Measurements from ENCODE around the gene PKP1.

Gene PKP1

DNA sequence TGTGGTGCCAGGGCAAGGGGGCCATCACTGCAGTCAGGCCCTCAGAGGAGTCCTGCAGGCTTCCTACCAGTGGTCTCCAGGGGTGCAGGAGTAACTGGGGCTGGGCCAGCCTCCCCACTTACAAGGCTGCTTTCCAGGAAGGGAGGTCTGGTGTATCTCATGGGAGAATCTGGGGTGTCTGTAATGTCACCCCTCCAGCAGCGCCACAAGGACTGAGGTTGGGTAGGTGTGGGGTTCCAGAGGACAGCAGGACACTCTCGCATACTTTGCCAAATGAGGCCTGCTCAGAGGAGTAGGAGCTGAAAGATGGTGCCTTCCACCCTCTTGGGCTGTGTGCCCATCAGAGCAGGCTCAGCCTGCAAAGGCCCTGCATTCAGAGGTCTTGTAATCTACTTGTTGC is 47.2 kb downstream of the PKP1 start:
- H3K79me2 ChIP-seq (ENCODE audit: control insufficient read depth, insufficient read depth, low read length): no peaks in the 10 kb centered on the region
- no peaks in the 10 kb centered on the region for H3K79me1 ChIP-seq (ENCODE audit: low read length)
- H3K36me3 ChIP-seq (ENCODE audit: control insufficient read depth, insufficient read depth, low read length): no peaks in the 10 kb centered on the region
- H2BK120ac ChIP-seq (ENCODE audit: low read depth, low read length): no peak overlapping the region
- H2AK5ac ChIP-seq (ENCODE audit: low read length): no peak overlapping the region
- no peak overlapping the region for H3K4ac ChIP-seq (ENCODE audit: low read depth, low read length)
- H3K4me3 ChIP-seq (ENCODE audit: low read length): no peak overlapping the region
- no peak overlapping the region for H4K8ac ChIP-seq (ENCODE audit: low read depth, low read length)
- no CpG with 5 or more reads among the region's 2 CpGs for WGBS (ENCODE audit: extremely low coverage, insufficient coverage, low lambda C conversion rate)
- no peak overlapping the region for H3K27ac ChIP-seq (ENCODE audit: low read depth, low read length)
- no peak overlapping the region for H2BK15ac ChIP-seq (replicated peaks; ENCODE audit: low read depth)
- no peak overlapping the region for H3K23ac ChIP-seq (ENCODE audit: low read length)
- no peak overlapping the region for H3K4me2 ChIP-seq (ENCODE audit: low read length)
- H3K4me1 ChIP-seq (ENCODE audit: control insufficient read depth, low read depth, low read length): no peaks in the 10 kb centered on the region
- no peak for DNase-seq
- H3K9ac ChIP-seq (ENCODE audit: low read length): no peak overlapping the region
- no peak overlapping the region for H4K5ac ChIP-seq (ENCODE audit: low read length)
- no peak overlapping the region for H2BK5ac ChIP-seq (ENCODE audit: low read length)
- H3K56ac ChIP-seq (ENCODE audit: low read length): no peak overlapping the region
- H3K18ac ChIP-seq (ENCODE audit: low read length): no peak overlapping the region
- no peaks in the 10 kb centered on the region for H3K27me3 ChIP-seq (ENCODE audit: insufficient read depth, low read length, poor library complexity)

DNA sequence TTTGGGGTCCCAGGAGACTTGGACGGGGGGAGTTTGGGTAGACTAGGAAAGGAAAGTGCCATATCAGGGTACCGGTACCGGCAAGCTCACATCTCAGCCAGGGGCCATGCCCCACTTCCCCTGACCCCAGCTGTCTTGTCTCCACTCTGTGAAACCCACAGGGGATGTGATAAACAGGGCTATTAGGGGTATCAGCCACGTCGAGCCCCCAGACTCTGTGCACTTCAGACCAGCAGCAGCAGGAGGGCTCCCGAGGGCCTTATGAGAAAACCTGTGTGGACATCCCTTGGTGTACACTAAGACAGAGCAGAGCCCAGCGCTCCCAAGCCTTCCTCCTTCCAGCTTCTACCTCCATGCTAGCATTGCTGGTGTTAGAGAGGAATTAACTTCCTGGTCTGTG is 47.9 kb downstream of the PKP1 start:
- H3K27ac ChIP-seq (ENCODE audit: low read depth, low read length): no peak overlapping the region
- H2BK5ac ChIP-seq (ENCODE audit: low read length): no peak overlapping the region
- no peak overlapping the region for H3K4ac ChIP-seq (ENCODE audit: low read depth, low read length)
- H3K79me2 ChIP-seq (ENCODE audit: control insufficient read depth, insufficient read depth, low read length): no peaks in the 10 kb centered on the region
- no peak overlapping the region for H2AK5ac ChIP-seq (ENCODE audit: low read length)
- no peak overlapping the region for H3K56ac ChIP-seq (ENCODE audit: low read length)
- H2BK15ac ChIP-seq (replicated peaks; ENCODE audit: low read depth): no peak overlapping the region
- no peak for DNase-seq
- H3K36me3 ChIP-seq (ENCODE audit: control insufficient read depth, insufficient read depth, low read length): no peaks in the 10 kb centered on the region
- H3K4me3 ChIP-seq (ENCODE audit: low read length): no peak overlapping the region
- no peak overlapping the region for H3K4me2 ChIP-seq (ENCODE audit: low read length)
- no peak overlapping the region for H4K8ac ChIP-seq (ENCODE audit: low read depth, low read length)
- H2BK120ac ChIP-seq (ENCODE audit: low read depth, low read length): no peak overlapping the region
- H3K9ac ChIP-seq (ENCODE audit: low read length): no peak overlapping the region
- no peak overlapping the region for H4K5ac ChIP-seq (ENCODE audit: low read length)
- H3K23ac ChIP-seq (ENCODE audit: low read length): no peak overlapping the region
- H3K27me3 ChIP-seq (ENCODE audit: insufficient read depth, low read length, poor library complexity): no peaks in the 10 kb centered on the region
- H3K79me1 ChIP-seq (ENCODE audit: low read length): no peaks in the 10 kb centered on the region
- H3K18ac ChIP-seq (ENCODE audit: low read length): no peak overlapping the region
- no peaks in the 10 kb centered on the region for H3K4me1 ChIP-seq (ENCODE audit: control insufficient read depth, low read depth, low read length)
- WGBS (ENCODE audit: extremely low coverage, insufficient coverage, low lambda C conversion rate): no CpG with 5 or more reads among the region's 7 CpGs

DNA sequence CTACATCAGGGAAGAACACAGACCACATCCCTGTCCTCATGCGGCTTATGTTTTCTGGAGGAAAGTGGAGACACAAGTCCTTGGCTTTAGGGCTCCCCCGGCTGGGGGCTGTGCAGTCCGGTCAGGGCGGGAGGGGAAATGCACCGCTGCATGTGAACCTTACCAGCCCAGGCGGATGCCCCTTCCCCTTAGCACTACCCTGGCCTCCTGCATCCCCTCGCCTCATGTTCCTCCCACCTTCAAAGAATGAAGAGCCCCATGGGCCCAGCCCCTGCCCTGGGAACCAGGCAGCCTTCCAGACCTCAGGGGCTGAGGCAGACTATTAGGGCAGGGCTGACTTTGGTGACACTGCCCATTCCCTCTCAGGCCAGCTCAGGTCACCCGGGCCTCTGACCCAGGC is 48.7 kb downstream of the PKP1 start:
- H4K5ac ChIP-seq (ENCODE audit: low read length): no peak overlapping the region
- no peak overlapping the region for H3K4ac ChIP-seq (ENCODE audit: low read depth, low read length)
- H4K8ac ChIP-seq (ENCODE audit: low read depth, low read length): no peak overlapping the region
- no peak overlapping the region for H2BK5ac ChIP-seq (ENCODE audit: low read length)
- H3K9ac ChIP-seq (ENCODE audit: low read length): no peak overlapping the region
- WGBS (ENCODE audit: extremely low coverage, insufficient coverage, low lambda C conversion rate): no CpG with 5 or more reads among the region's 8 CpGs
- H3K27me3 ChIP-seq (ENCODE audit: insufficient read depth, low read length, poor library complexity): no peaks in the 10 kb centered on the region
- H3K4me1 ChIP-seq (ENCODE audit: control insufficient read depth, low read depth, low read length): no peaks in the 10 kb centered on the region
- no peaks in the 10 kb centered on the region for H3K36me3 ChIP-seq (ENCODE audit: control insufficient read depth, insufficient read depth, low read length)
- H3K27ac ChIP-seq (ENCODE audit: low read depth, low read length): no peak overlapping the region
- no peak overlapping the region for H2BK120ac ChIP-seq (ENCODE audit: low read depth, low read length)
- no peak overlapping the region for H2AK5ac ChIP-seq (ENCODE audit: low read length)
- no peaks in the 10 kb centered on the region for H3K79me2 ChIP-seq (ENCODE audit: control insufficient read depth, insufficient read depth, low read length)
- no peak overlapping the region for H3K4me2 ChIP-seq (ENCODE audit: low read length)
- DNase-seq: no peak
- H3K23ac ChIP-seq (ENCODE audit: low read length): no peak overlapping the region
- no peak overlapping the region for H3K56ac ChIP-seq (ENCODE audit: low read length)
- H3K4me3 ChIP-seq (ENCODE audit: low read length): no peak overlapping the region
- no peak overlapping the region for H2BK15ac ChIP-seq (replicated peaks; ENCODE audit: low read depth)
- no peaks in the 10 kb centered on the region for H3K79me1 ChIP-seq (ENCODE audit: low read length)
- H3K18ac ChIP-seq (ENCODE audit: low read length): no peak overlapping the region

DNA sequence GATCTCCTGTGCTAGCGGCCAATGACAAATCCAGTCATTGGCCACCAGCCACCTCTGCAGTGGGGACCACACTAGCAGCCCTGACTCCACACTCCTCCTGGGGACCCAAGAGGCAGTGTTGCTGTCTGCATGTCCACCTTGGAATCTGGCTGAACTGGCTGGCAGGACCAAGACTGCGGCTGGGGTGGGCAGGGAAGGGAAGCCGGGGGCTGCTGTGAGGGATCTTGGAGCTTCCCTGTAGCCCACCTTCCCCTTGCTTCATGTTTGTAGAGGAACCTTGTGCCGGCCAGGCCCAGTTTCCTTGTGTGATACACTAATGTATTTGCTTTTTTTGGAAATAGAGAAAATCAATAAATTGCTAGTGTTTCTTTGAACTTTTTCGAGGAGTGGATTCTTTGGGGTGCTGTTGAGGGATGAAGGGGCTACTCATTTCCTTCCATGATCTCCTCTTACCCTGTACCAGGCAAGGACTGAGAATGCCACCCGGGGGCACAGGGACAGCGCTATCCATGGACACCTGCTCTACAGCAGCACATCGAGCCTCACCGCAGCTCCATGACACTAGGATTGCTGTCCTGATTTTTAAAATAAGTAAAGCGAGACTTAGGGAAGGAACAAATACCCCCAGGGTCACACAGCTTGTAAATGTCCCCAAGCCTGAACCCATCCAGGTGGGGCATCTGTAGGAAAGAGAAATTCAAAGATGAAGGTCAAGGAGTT is 49.5 kb downstream of the PKP1 start:
- Histone ChIP-seq H3K79me2 (ENCODE audit: control insufficient read depth, insufficient read depth, low read length) (no peaks in the 10 kb centered on the region), H3K23ac (ENCODE audit: low read length) (no peak overlapping the region), H2BK120ac (ENCODE audit: low read depth, low read length) (no peak overlapping the region), H3K79me1 (ENCODE audit: low read length) (no peaks in the 10 kb centered on the region), H3K27me3 (ENCODE audit: insufficient read depth, low read length, poor library complexity) (no peaks in the 10 kb centered on the region), H2AK5ac (ENCODE audit: low read length) (no peak overlapping the region), H3K4me3 (ENCODE audit: low read length) (no peak overlapping the region), H3K4me1 (ENCODE audit: control insufficient read depth, low read depth, low read length) (no peaks in the 10 kb centered on the region), H4K8ac (ENCODE audit: low read depth, low read length) (no peak overlapping the region), H3K18ac (ENCODE audit: low read length) (no peak overlapping the region), H3K27ac (ENCODE audit: low read depth, low read length) (no peak overlapping the region), H3K9ac (ENCODE audit: low read length) (no peak overlapping the region), H4K5ac (ENCODE audit: low read length) (no peak overlapping the region), H3K36me3 (ENCODE audit: control insufficient read depth, insufficient read depth, low read length) (no peaks in the 10 kb centered on the region), H2BK5ac (ENCODE audit: low read length) (no peak overlapping the region), H3K56ac (ENCODE audit: low read length) (no peak overlapping the region), H3K4me2 (ENCODE audit: low read length) (no peak overlapping the region), H2BK15ac (replicated peaks; ENCODE audit: low read depth) (no peak overlapping the region), H3K4ac (ENCODE audit: low read depth, low read length) (no peak overlapping the region)
- WGBS (ENCODE audit: extremely low coverage, insufficient coverage, low lambda C conversion rate): no CpG with 5 or more reads among the region's 10 CpGs
- no peak for DNase-seq

DNA sequence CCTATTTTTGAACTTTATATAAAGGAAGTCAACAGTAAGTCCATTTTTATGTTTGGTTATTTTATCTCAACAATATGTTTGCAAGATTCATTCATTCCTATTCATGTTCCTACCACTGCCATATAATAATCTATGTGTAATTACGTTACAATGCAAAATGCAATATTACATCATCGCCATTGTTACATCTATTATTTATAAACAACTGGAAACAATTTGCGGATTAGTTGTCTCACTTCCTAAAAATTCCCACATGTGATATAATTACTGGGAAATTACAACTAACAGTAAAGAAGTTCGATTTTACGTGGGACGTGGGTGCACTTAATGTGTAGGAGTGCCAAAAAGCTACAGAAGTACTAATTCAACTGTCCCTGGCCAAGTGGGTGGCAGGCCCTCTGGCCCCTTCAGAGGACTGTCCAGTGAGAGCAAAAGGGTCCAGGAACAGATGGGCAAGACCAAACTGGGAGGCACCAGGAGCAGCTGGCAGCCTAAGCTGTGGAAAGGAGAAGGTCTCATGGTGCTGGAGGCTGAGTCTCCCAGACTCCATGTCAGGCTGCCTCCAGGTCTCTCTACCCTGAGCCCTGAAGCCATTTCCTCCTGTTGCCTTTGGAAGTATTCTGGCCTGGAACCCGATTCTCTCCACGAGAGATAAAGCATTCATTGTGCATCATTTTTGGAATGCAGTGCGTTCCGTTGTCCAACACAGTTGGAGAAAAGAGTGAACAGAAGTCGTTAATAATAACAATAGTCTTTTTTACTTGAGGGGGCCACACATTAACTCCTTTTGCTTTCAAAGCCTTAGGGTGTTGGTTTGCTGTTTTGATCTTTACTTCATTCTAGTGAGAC is 51.2 kb downstream of the PKP1 start:
- Histone ChIP-seq H3K27me3 (ENCODE audit: insufficient read depth, low read length, poor library complexity) (no peaks in the 10 kb centered on the region), H4K8ac (ENCODE audit: low read depth, low read length) (no peak overlapping the region), H3K79me2 (ENCODE audit: control insufficient read depth, insufficient read depth, low read length) (no peaks in the 10 kb centered on the region), H3K56ac (ENCODE audit: low read length) (no peak overlapping the region), H2BK5ac (ENCODE audit: low read length) (no peak overlapping the region), H2BK15ac (replicated peaks; ENCODE audit: low read depth) (no peak overlapping the region), H2BK120ac (ENCODE audit: low read depth, low read length) (no peak overlapping the region), H3K4me2 (ENCODE audit: low read length) (no peak overlapping the region), H3K79me1 (ENCODE audit: low read length) (no peaks in the 10 kb centered on the region), H3K4ac (ENCODE audit: low read depth, low read length) (no peak overlapping the region), H3K18ac (ENCODE audit: low read length) (no peak overlapping the region), H4K5ac (ENCODE audit: low read length) (no peak overlapping the region), H3K9ac (ENCODE audit: low read length) (no peak overlapping the region), H3K23ac (ENCODE audit: low read length) (no peak overlapping the region), H2AK5ac (ENCODE audit: low read length) (no peak overlapping the region), H3K27ac (ENCODE audit: low read depth, low read length) (no peak overlapping the region), H3K36me3 (ENCODE audit: control insufficient read depth, insufficient read depth, low read length) (no peaks in the 10 kb centered on the region), H3K4me1 (ENCODE audit: control insufficient read depth, low read depth, low read length) (no peaks in the 10 kb centered on the region), H3K4me3 (ENCODE audit: low read length) (no peak overlapping the region)
- WGBS (ENCODE audit: extremely low coverage, insufficient coverage, low lambda C conversion rate): no CpG with 5 or more reads among the region's 11 CpGs
- DNase-seq: no peak
